Measurements from ENCODE around the gene FBXW8.
A peak's percentile ranks its signal among the peaks of the same experiment; 100 is the strongest.

The FBXW8 gene

GRCh38 chr12:116910645-116911451, at the start of gene FBXW8:
Gene FBXW8 (plus strand): TSS chr12:116910950. CDS start chr12:116911038, 88 bp downstream.
- Histone ChIP-seq H3K9me3 (no peaks in the 10 kb centered on the region), H3K27me3 (no peaks in the 10 kb centered on the region), H3K36me3 (no peaks in the 10 kb centered on the region), H3K4me3 (peak within 1 kb of the TSS; percentile 88 to 93), H3K27ac (peak within 1 kb of the TSS; percentile 80 to 85), H3K4me1 (peaks cover 0 to 21% (median 14%) of the 10 kb centered on the region in 4 donors)
- DNase-seq = peak; percentile 50 to 77
- TF ChIP-seq CTCF (IDR thresholded peaks at IDR 0.05) = no peak
- intact Hi-C loops (cut with DNase I; ENCODE audit: low total_unique reads) = no loop called here

GRCh38 chr12:116861320-116861719, 49.4 kb upstream of the FBXW8 start:
- TF ChIP-seq CTCF (IDR thresholded peaks at IDR 0.05) = no peak
- intact Hi-C loops (cut with DNase I; ENCODE audit: low total_unique reads) = loop anchor here (10.0 kb wide), 1 partner anchor 127 kb away; the partner anchor contains the start of genes RNFT2 and SPRING1
- DNase-seq = peak; percentile 29 to 80
- Histone ChIP-seq H3K36me3 (no peaks in the 10 kb centered on the region), H3K27me3 (peaks cover 0 to 5% of the 10 kb centered on the region in 2 donors), H3K4me3 (peak overlapping the region; percentile 7 to 16), H3K9me3 (no peaks in the 10 kb centered on the region), H3K4me1 (peaks cover 0 to 44% (median 30%) of the 10 kb centered on the region in 4 donors), H3K27ac (peak overlapping the region; percentile 9 to 24)

- DNase-seq = no peak
- intact Hi-C loops (cut with DNase I; ENCODE audit: low total_unique reads) = loop anchor here (10.0 kb wide), 1 partner anchor 127 kb away; the partner anchor contains the start of genes RNFT2 and SPRING1
- TF ChIP-seq CTCF (IDR thresholded peaks at IDR 0.05) = no peak
- Histone ChIP-seq H3K4me1 (peaks cover 0 to 44% (median 30%) of the 10 kb centered on the region in 4 donors), H3K4me3 (no peak overlapping the region), H3K27me3 (no peaks in the 10 kb centered on the region), H3K27ac (no peak overlapping the region), H3K36me3 (no peaks in the 10 kb centered on the region), H3K9me3 (no peaks in the 10 kb centered on the region)
Observed at GRCh38 chr12:116862167-116862566, 48.6 kb upstream of the FBXW8 start.

GRCh38 chr12:116863275-116863767, 47.4 kb upstream of the FBXW8 start:
- no peak for DNase-seq
- TF ChIP-seq CTCF (IDR thresholded peaks at IDR 0.05) = peak; percentile 11
- Histone ChIP-seq H3K9me3 (no peaks in the 10 kb centered on the region), H3K4me1 (peaks cover 0 to 44% (median 30%) of the 10 kb centered on the region in 4 donors), H3K4me3 (no peak overlapping the region), H3K27me3 (no peaks in the 10 kb centered on the region), H3K27ac (no peak overlapping the region), H3K36me3 (no peaks in the 10 kb centered on the region)
- intact Hi-C loops (cut with DNase I; ENCODE audit: low total_unique reads) = loop anchor here (10.0 kb wide), 1 partner anchor 129 kb away; the partner anchor contains the start of genes RNFT2 and SPRING1

GRCh38 chr12:116864371-116865160, 46.2 kb upstream of the FBXW8 start:
- intact Hi-C loops (cut with DNase I; ENCODE audit: low total_unique reads) = loop anchor here (10.0 kb wide), 1 partner anchor 130 kb away; the partner anchor contains the start of genes RNFT2 and SPRING1
- DNase-seq = peak in 1 of 2 donors; percentile 73
- no peaks in the 10 kb centered on the region for H3K36me3 ChIP-seq
- H3K4me1 ChIP-seq = peaks cover 0 to 37% (median 24%) of the 10 kb centered on the region in 4 donors
- H3K27me3 ChIP-seq = no peaks in the 10 kb centered on the region
- H3K4me3 ChIP-seq = no peak overlapping the region
- TF ChIP-seq CTCF (IDR thresholded peaks at IDR 0.05) = no peak
- H3K9me3 ChIP-seq = no peaks in the 10 kb centered on the region
- H3K27ac ChIP-seq = peak overlapping the region; percentile 25 to 31

Measured in tibial artery (tissue), 4 donors.